ENCODE measurements around the gene FHIT. TPM values are rescaled to one million over a fixed set of nuclear protein-coding genes. Genes with fewer than 3 reads are reported as not detected.

FHIT gene
- total RNA-seq, 1 experiment from 2014 or later: 3.6 TPM

DNA sequence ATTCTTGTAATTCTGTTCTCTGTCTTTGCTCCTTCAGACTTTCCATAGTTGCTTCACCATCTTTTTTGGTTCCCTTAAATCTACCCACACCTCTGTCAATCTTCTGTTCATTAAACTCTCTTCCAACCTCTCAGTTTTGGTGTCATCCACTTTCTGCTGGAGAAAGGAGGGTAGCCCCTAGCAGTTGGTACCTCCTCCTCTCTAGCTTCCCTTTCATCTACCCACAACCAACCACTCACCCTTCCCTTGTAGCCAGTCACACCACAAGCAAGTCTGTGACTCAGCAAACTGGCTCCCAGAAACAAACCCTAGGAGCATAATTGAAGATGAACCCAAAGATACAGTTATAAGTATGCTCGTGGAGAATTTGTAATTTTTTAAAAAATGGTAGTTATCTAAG is 318.6 kb downstream of the FHIT start:
- Histone ChIP-seq H3F3A (ENCODE audit: low read length, unreplicated experiment) (peaks cover 3% of the 10 kb centered on the region), H3K27me3 (ENCODE audit: low read length) (no peaks in the 10 kb centered on the region), H4K20me1 (ENCODE audit: low read length) (no peaks in the 10 kb centered on the region), H3K9me3 (ENCODE audit: low read length) (no peaks in the 10 kb centered on the region), H2AFZ (ENCODE audit: low read length) (no peak overlapping the region), H3K4me1 (ENCODE audit: insufficient read depth, low read length) (peaks cover 42% of the 10 kb centered on the region), H3K9me2 (replicated peaks; ENCODE audit: low read length) (no peaks in the 10 kb centered on the region), H3K9ac (ENCODE audit: low read length) (no peak overlapping the region), H3K27ac (ENCODE audit: low read length) (no peak overlapping the region), H3K79me2 (ENCODE audit: low read length) (no peaks in the 10 kb centered on the region), H3K4me3 (ENCODE audit: low read length) (no peak overlapping the region), H3K4me2 (ENCODE audit: low read length) (no peak overlapping the region), H3K36me3 (ENCODE audit: low read depth, low read length) (no peaks in the 10 kb centered on the region)
- ChIA-PET CTCF (no interaction called here), POLR2A (ENCODE audit: unreplicated experiment) (no interaction called here)
- no peak for ATAC-seq
- no TSS peak for BruUV-seq (replicated peaks)
- DNase-seq: peak; percentile 45
- no peak for TF ChIP-seq EZH2phosphoT487 (IDR thresholded peaks at IDR 0.05; ENCODE audit: borderline replicate concordance, low read length)
- TF ChIP-seq EZH2 (IDR thresholded peaks at IDR 0.05; ENCODE audit: low read length, unreplicated experiment): no peak
- TF ChIP-seq, protein P1, sequence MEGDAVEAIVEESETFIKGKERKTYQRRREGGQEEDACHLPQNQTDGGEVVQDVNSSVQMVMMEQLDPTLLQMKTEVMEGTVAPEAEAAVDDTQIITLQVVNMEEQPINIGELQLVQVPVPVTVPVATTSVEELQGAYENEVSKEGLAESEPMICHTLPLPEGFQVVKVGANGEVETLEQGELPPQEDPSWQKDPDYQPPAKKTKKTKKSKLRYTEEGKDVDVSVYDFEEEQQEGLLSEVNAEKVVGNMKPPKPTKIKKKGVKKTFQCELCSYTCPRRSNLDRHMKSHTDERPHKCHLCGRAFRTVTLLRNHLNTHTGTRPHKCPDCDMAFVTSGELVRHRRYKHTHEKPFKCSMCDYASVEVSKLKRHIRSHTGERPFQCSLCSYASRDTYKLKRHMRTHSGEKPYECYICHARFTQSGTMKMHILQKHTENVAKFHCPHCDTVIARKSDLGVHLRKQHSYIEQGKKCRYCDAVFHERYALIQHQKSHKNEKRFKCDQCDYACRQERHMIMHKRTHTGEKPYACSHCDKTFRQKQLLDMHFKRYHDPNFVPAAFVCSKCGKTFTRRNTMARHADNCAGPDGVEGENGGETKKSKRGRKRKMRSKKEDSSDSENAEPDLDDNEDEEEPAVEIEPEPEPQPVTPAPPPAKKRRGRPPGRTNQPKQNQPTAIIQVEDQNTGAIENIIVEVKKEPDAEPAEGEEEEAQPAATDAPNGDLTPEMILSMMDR (conservative IDR thresholded peaks at IDR 0.05; ENCODE audit: low read depth, low read length): no peak
- intact Hi-C loops (cut with micrococcal nuclease): loop anchor here (10.0 kb wide), 1 partner anchor 1672 kb away; no protein-coding TSS in a partner anchor

DNA sequence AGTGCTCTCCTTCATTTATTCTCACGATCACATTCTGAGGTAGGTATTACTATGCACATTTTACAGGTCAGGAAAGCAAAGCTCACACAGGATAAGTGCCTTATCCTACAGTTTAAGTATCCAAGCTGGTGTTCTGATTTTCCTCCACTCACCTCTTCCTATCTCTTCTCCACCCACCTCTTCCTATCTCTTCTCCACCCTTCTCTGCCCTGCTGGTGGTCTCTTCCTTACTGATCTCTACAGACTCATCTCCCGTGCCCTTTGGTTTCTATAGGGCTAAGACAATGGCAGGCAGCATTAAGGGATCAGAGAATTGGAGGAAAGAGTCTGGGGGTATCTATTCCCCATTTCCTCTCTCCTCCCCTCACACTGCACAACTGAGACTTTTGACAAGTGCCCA is 319.1 kb downstream of the FHIT start:
- H4K20me1 ChIP-seq (ENCODE audit: low read length): no peaks in the 10 kb centered on the region
- TF ChIP-seq EZH2phosphoT487 (IDR thresholded peaks at IDR 0.05; ENCODE audit: borderline replicate concordance, low read length) (no peak), EZH2 (IDR thresholded peaks at IDR 0.05; ENCODE audit: low read length, unreplicated experiment) (no peak)
- TF ChIP-seq, protein P1 (conservative IDR thresholded peaks at IDR 0.05; ENCODE audit: low read depth, low read length): no peak
- H3K9ac ChIP-seq (ENCODE audit: low read length): no peak overlapping the region
- BruUV-seq (replicated peaks): no TSS peak
- ChIA-PET POLR2A (ENCODE audit: unreplicated experiment) (no interaction called here), CTCF (no interaction called here)
- DNase-seq (no peak), ATAC-seq (no peak)
- H3K9me3 ChIP-seq (ENCODE audit: low read length): no peaks in the 10 kb centered on the region
- no peaks in the 10 kb centered on the region for H3K79me2 ChIP-seq (ENCODE audit: low read length)
- H3K27ac ChIP-seq (ENCODE audit: low read length): no peak overlapping the region
- no peak overlapping the region for H3K4me2 ChIP-seq (ENCODE audit: low read length)
- H2AFZ ChIP-seq (ENCODE audit: low read length): no peak overlapping the region
- no peaks in the 10 kb centered on the region for H3K27me3 ChIP-seq (ENCODE audit: low read length)
- no peak overlapping the region for H3K4me3 ChIP-seq (ENCODE audit: low read length)
- no peaks in the 10 kb centered on the region for H3K9me2 ChIP-seq (replicated peaks; ENCODE audit: low read length)
- H3K4me1 ChIP-seq (ENCODE audit: insufficient read depth, low read length): peaks cover 42% of the 10 kb centered on the region
- H3F3A ChIP-seq (ENCODE audit: low read length, unreplicated experiment): peaks cover 3% of the 10 kb centered on the region
- intact Hi-C loops (cut with micrococcal nuclease): loop anchor here (10.0 kb wide), 1 partner anchor 1673 kb away; no protein-coding TSS in a partner anchor
- no peaks in the 10 kb centered on the region for H3K36me3 ChIP-seq (ENCODE audit: low read depth, low read length)

DNA sequence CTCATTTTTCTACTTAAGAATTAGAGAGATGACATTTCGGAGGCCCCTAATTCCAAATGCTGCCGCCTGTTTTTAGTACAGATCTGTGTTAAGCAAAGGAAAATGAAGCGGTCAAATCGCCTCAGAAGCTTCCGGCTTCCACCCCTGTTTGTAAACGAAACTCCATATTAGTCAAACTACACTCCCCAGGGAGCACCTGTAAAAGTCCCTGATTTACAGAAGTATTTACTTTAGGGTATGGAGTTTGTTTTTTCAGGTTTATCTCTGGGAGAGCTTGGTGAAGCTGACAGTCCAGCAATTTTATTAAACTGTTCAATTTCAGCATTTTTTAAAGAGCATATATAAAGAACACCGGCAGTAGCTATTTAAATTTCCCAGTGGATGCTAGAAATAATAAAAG is 319.8 kb downstream of the FHIT start:
- Histone ChIP-seq H3F3A (ENCODE audit: low read length, unreplicated experiment) (peaks cover 3% of the 10 kb centered on the region), H3K79me2 (ENCODE audit: low read length) (no peaks in the 10 kb centered on the region), H3K4me3 (ENCODE audit: low read length) (no peak overlapping the region), H3K9ac (ENCODE audit: low read length) (no peak overlapping the region), H3K9me3 (ENCODE audit: low read length) (no peaks in the 10 kb centered on the region), H3K9me2 (replicated peaks; ENCODE audit: low read length) (no peaks in the 10 kb centered on the region), H4K20me1 (ENCODE audit: low read length) (no peaks in the 10 kb centered on the region), H3K4me2 (ENCODE audit: low read length) (no peak overlapping the region), H3K27me3 (ENCODE audit: low read length) (no peaks in the 10 kb centered on the region), H3K36me3 (ENCODE audit: low read depth, low read length) (no peaks in the 10 kb centered on the region), H3K27ac (ENCODE audit: low read length) (no peak overlapping the region), H2AFZ (ENCODE audit: low read length) (no peak overlapping the region), H3K4me1 (ENCODE audit: insufficient read depth, low read length) (peaks cover 40% of the 10 kb centered on the region)
- intact Hi-C loops (cut with micrococcal nuclease): loop anchor here (10.0 kb wide), 1 partner anchor 1673 kb away; no protein-coding TSS in a partner anchor
- DNase-seq (no peak), ATAC-seq (no peak)
- no TSS peak for BruUV-seq (replicated peaks)
- POLR2A ChIA-PET (ENCODE audit: unreplicated experiment): no interaction called here
- CTCF ChIA-PET: no interaction called here
- TF ChIP-seq EZH2phosphoT487 (IDR thresholded peaks at IDR 0.05; ENCODE audit: borderline replicate concordance, low read length) (no peak), EZH2 (IDR thresholded peaks at IDR 0.05; ENCODE audit: low read length, unreplicated experiment) (no peak)
- TF ChIP-seq, protein P1 (conservative IDR thresholded peaks at IDR 0.05; ENCODE audit: low read depth, low read length): no peak

Measured in PC-3 (cell line).